Fibroblast of the aortic adventitia (primary cell): ENCODE measurements around the gene DPP7. TPM values are rescaled to one million over a fixed set of nuclear protein-coding genes. Genes with fewer than 3 reads are reported as not detected.
"Not testable (repeated sequence)": the region's sequence is repeated elsewhere in the genome, so short reads cannot be mapped to it uniquely, and the experiment has no call there.

Experiments
- DNase-seq: peaks from one replicate; pipeline ENCODE4 v3.0.0-alpha.2; 2010; ENCODE audit warnings: low read depth
- H3K4me3 ChIP-seq: 2 replicates; pipeline ENCODE4 v1.5.1; 2011; ENCODE audit warnings: low read depth, mild to moderate bottlenecking, control low read depth, low read length, moderate library complexity
- total RNA-seq: library from RNA; depleted of rRNA; stranded (reverse); fragments of >200 nt; gene quantifications from 2 replicates; pipeline ENCODE4 v1.2.3, GENCODE V29; 2012; ENCODE audit warnings: low replicate concordance
- TF ChIP-seq, protein P1 (sequence below): IDR thresholded peaks from 2 replicates; pipeline ENCODE4 v1.5.1; 2011; ENCODE audit warnings: mild to moderate bottlenecking, low read length, control low read depth, inconsistent platforms; ENCODE audit not compliant: insufficient read depth

DPP7 gene
- total RNA-seq, 1 donor = 69.5 TPM

GRCh38 chr9:137138058-137138721, 23.7 kb upstream of the DPP7 start:
- no peak for DNase-seq
- TF ChIP-seq, protein P1, sequence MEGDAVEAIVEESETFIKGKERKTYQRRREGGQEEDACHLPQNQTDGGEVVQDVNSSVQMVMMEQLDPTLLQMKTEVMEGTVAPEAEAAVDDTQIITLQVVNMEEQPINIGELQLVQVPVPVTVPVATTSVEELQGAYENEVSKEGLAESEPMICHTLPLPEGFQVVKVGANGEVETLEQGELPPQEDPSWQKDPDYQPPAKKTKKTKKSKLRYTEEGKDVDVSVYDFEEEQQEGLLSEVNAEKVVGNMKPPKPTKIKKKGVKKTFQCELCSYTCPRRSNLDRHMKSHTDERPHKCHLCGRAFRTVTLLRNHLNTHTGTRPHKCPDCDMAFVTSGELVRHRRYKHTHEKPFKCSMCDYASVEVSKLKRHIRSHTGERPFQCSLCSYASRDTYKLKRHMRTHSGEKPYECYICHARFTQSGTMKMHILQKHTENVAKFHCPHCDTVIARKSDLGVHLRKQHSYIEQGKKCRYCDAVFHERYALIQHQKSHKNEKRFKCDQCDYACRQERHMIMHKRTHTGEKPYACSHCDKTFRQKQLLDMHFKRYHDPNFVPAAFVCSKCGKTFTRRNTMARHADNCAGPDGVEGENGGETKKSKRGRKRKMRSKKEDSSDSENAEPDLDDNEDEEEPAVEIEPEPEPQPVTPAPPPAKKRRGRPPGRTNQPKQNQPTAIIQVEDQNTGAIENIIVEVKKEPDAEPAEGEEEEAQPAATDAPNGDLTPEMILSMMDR = no peak
- H3K4me3 ChIP-seq = no peak overlapping the region

DNA sequence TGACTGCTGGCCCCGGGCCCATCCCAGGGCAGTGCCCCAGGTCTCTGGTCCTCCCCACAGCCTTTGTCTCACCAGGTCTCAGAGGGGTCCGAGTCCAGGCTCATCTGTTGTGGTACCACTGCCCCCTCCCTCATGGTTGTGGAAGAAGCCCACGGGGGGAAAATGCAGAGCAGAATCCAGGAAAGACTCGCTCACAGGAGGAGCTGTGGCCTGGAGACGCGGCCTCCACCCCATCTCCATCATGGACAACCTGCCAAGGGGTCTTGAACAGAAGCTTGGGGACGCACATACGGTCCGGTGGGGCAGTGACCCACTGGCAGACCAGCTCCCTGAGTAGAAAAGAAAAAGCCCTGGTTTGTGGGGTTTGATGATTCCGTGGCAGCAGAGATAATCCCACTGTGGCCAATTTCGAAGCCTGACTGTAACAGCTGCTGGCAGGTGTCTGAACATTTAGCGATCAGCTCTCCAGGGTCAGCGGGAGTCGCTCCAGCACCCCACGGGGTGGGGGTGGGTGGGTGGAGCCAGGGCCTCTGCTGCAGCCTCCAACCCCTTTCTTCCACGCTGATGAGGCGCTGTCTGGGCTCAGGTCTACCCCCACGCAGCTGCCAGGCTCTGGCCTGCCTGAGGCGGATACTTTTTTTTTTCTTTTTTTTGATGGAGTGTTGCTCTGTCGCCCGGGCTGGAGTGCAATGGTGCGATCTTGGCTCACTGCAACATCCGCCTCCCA, 22.5 kb upstream of the DPP7 start:
- TF ChIP-seq, protein P1 = no peak
- no peak for DNase-seq
- no peak overlapping the region for H3K4me3 ChIP-seq

DNA sequence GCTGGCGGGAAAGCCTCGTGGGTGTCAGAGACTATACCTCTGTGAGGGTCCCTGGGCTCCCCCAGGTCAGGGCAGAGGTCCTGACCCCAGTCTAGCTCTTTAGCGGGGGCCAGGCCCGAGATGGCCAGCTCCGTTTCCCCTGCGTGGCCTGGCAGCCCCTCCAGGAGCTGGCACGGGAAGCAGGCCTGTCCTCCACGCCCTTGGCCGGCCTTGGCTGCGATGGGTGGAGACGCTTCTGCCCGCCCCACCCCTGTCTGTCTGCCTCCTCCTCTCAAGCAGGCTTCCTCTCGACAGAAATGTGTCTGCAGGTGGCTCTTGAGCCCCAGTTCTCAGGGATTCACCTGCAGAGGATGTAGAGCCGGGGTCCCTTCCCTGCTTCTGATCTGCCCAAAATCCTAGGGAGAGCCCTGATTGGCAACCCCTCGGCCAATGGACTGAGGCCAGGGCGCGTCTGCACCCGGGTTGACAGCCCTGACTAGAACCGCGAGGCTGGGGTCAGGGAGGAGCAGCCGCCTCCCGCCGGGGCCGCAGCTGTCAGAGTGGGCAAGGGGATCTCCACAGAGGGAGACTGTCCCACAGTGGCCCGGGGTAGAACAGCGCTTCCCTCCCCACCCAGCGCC, 21.8 kb upstream of the DPP7 start:
- TF ChIP-seq, protein P1 = no peak
- no peak overlapping the region for H3K4me3 ChIP-seq
- DNase-seq = no peak

DNA sequence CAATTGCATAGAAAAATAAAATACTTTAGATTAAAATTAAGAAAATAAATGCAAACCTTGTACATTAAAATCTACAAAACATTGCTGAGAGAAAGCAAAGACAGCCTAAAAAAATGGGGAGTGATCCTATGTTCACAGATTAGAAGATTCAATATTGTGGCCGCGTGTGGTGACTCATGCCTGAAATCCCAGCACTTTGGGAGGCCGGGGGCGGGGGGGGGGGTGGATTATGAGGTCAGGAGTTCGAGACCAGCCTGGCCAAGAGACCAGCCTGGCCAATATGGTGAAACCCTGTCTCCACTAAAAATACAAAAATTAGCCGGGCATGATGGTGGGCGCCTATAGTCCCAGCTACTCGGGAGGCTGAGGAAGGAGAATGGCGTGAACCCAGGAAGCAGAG, 20.6 kb upstream of the DPP7 start:
- not testable (repeated sequence) for H3K4me3 ChIP-seq, DNase-seq

GRCh38 chr9:137134191-137134590, 19.7 kb upstream of the DPP7 start:
- H3K4me3 ChIP-seq = no peak overlapping the region
- TF ChIP-seq, protein P1 = no peak
- DNase-seq = no peak

- TF ChIP-seq, protein P1 = no peak
- no peak for DNase-seq
- peak overlapping the region; percentile 81 for H3K4me3 ChIP-seq
These were observed 15.7 kb upstream of the DPP7 start for GRCh38 chr9:137130176-137130755.
